Heart left ventricle (tissue), 16 donors: ENCODE measurements around the gene OPCML. TPM values are rescaled to one million over a fixed set of nuclear protein-coding genes. Genes with fewer than 3 reads are reported as not detected.

Experiments
- ATAC-seq, 4 donors: fragments of 200-7000 bp; cut with Tn5 transposase; one replicate each; pipeline ENCODE4 v1.9.1; 2020 to 2022; ENCODE audit warnings: moderate library complexity in 4 of 4, mild to moderate bottlenecking in 3 of 4, moderate number of reproducible peaks in 1 of 4
- DNase-seq, 5 donors: peaks; one replicate each; pipeline ENCODE4 v3.0.0-alpha.2; 2020
- H3K27ac ChIP-seq, 12 donors: fragments of 200-600 bp; sonication (generic) in 4 of 12; one replicate each; pipeline versions ENCODE4 v1.5.0 to v1.8.0; 2016 to 2022; ENCODE audit warnings: mild to moderate bottlenecking in 2 of 12
- H3K27me3 ChIP-seq, 9 donors: fragments of 200-600 bp; sonication (generic) in 2 of 9; one replicate each; pipeline versions ENCODE4 v1.5.1 to v1.8.0; 2016 to 2022; ENCODE audit warnings: mild to moderate bottlenecking in 3 of 9
- H3K36me3 ChIP-seq, 9 donors: fragments of 200-600 bp; sonication (generic) in 2 of 9; one replicate each; pipeline versions ENCODE4 v1.5.0 to v1.8.0; 2018 to 2022; ENCODE audit warnings: mild to moderate bottlenecking in 2 of 9
- H3K4me1 ChIP-seq, 12 donors: fragments of 200-600 bp; sonication (generic) in 4 of 12; one replicate each; pipeline versions ENCODE4 v1.5.0 to v1.8.0; 2016 to 2022; ENCODE audit warnings: mild to moderate bottlenecking in 3 of 12
- H3K4me3 ChIP-seq, 12 donors: fragments of 200-600 bp; sonication (generic) in 4 of 12; one replicate each; pipeline versions ENCODE4 v1.5.0 to v1.8.0; 2017 to 2022; ENCODE audit warnings: mild to moderate bottlenecking in 9 of 12, moderate library complexity in 4 of 12
- H3K9me3 ChIP-seq, 12 donors: fragments of 200-600 bp; sonication (generic) in 4 of 12; one replicate each; pipeline versions ENCODE4 v1.5.0 to v1.8.0; 2016 to 2022; ENCODE audit warnings: mild to moderate bottlenecking in 1 of 12
- POLR2A ChIP-seq, 2 donors: fragments of 450-650 bp; IDR thresholded peaks; one replicate each; pipeline ENCODE4 v1.6.1; 2017; ENCODE audit warnings: antibody characterized with exemption in 2 of 2, mild to moderate bottlenecking in 2 of 2, moderate library complexity in 2 of 2
- WGBS, 4 donors: extraction: QIAGEN DNeasy Blood & Tissue Kit in 2 of 4; methylation state at CpG; one replicate each; pipeline versions ENCODE4 v1.1.5 to v1.1.7; 2013 to 2018; 5-methylcytosine and 5-hydroxymethylcytosine counted together
- intact Hi-C, 10 donors: fragments of 100-400 bp; cut with DNase I; formaldehyde crosslinking; loops; one replicate each; pipeline versions ENCODE4 v1.11.1 to v1.14.2; 2022
- polyA plus RNA-seq, 2 donors: library from polyadenylated mRNA; stranded (reverse); fragments of 200-250 nt; gene quantifications; one replicate each; pipeline ENCODE4 v1.2.3, GENCODE V29; 2013
- total RNA-seq, 9 donors: library from RNA; depleted of rRNA in 2 of 9; stranded (reverse); fragments of >200 nt in 2 of 9; fragmentation: NEBNext Ultra II Directional in 3 of 9; extraction: Animal tissue kit (Norgen Biotek cat#: 25700) in 3 of 9; gene quantifications; one replicate each; pipeline versions ENCODE4 v1.1.0 to v1.2.4, GENCODE V29; 2016 to 2023
- TF ChIP-seq, protein P1 (sequence below), 12 donors: fragments of 200-600 bp; sonication (generic) in 4 of 12; IDR thresholded peaks; one replicate each; pipeline versions ENCODE4 v1.5.0 to v1.8.0; 2018 to 2022; ENCODE audit warnings: antibody characterized with exemption in 12 of 12, mild to moderate bottlenecking in 5 of 12
- donor health status: ischemic (EF 13 %, LVEDD 7.1; RV severe dilation, severe dysfunction).
- donor health status: healthy with polysubstance abuse.
- donor health status: DM: no; HTN: yes; CAD: no.
- donor health status: DM: no; HTN: no; CAD: no.
- donor health status: ischemic (EF 25% LVEDD 6.9; RV normal size, moderate dysfunction).
- donor health status: ischemic (EF 25% LVEDD 5.7; RV mildly dilated, moderate dysfunction).
- donor health status: healthy.
- donor health status: DM: yes; HTN: yes; CAD: no.
- donor health status: ischemic (EF 35%, LVEDD 5.7; RV mildly dilated, moderate dysfunction).
- donor health status: nonischemic (EF 11% LVEDD 7.7; RV severe dilation, severe dysfunction).
- donor health status: DM: yes; HTN: yes; CAD: no.
- donor health status: PGD.
- donor health status: ischemic (EF 29% LVEDD 5.4; RV normal size, mild dysfunction).
- donor health status: nonischemic (EF 23%, LVEDD 6.1; RV moderate dilation, normal function).

Gene OPCML
- total and polyA plus RNA-seq, 11 donors: 0.04 to 1.3 (median 0.23) TPM; not detected in 3

- Histone ChIP-seq H3K27me3 (peaks cover 0 to 3% (median 0%) of the 10 kb centered on the region in 9 donors), H3K27ac (no peak overlapping the region), H3K4me1 (no peaks in the 10 kb centered on the region), H3K36me3 (no peaks in the 10 kb centered on the region), H3K4me3 (no peak overlapping the region), H3K9me3 (no peaks in the 10 kb centered on the region)
- 89 to 93% (median 92%) methylated on average over 4 of the region's 4 CpGs for WGBS, 4 donors
- intact Hi-C loops: no loop called here
- ATAC-seq (no peak), DNase-seq (no peak)
- TF ChIP-seq, protein P1, sequence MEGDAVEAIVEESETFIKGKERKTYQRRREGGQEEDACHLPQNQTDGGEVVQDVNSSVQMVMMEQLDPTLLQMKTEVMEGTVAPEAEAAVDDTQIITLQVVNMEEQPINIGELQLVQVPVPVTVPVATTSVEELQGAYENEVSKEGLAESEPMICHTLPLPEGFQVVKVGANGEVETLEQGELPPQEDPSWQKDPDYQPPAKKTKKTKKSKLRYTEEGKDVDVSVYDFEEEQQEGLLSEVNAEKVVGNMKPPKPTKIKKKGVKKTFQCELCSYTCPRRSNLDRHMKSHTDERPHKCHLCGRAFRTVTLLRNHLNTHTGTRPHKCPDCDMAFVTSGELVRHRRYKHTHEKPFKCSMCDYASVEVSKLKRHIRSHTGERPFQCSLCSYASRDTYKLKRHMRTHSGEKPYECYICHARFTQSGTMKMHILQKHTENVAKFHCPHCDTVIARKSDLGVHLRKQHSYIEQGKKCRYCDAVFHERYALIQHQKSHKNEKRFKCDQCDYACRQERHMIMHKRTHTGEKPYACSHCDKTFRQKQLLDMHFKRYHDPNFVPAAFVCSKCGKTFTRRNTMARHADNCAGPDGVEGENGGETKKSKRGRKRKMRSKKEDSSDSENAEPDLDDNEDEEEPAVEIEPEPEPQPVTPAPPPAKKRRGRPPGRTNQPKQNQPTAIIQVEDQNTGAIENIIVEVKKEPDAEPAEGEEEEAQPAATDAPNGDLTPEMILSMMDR (IDR thresholded peaks at IDR 0.05): no peak
- no peak for TF ChIP-seq POLR2A (IDR thresholded peaks at IDR 0.05)
Observed at GRCh38 chr11:132636523-132636922, 895.8 kb downstream of the OPCML start.

- WGBS, 4 donors: 30 to 40% (median 31%) methylated on average over 9 of the region's 9 CpGs
- Histone ChIP-seq H3K4me1 (no peaks in the 10 kb centered on the region), H3K4me3 (no peak overlapping the region), H3K9me3 (peaks cover 0 to 10% (median 0%) of the 10 kb centered on the region in 12 donors), H3K27ac (no peak overlapping the region), H3K27me3 (peaks cover 0 to 1% (median 0%) of the 10 kb centered on the region in 9 donors), H3K36me3 (no peaks in the 10 kb centered on the region)
- intact Hi-C loops: no loop called here
- TF ChIP-seq, protein P1 (IDR thresholded peaks at IDR 0.05): no peak
- no peak for TF ChIP-seq POLR2A (IDR thresholded peaks at IDR 0.05)
- DNase-seq (peak in 1 of 5 donors; percentile 30), ATAC-seq (peak in 3 of 4 donors; percentile 34 to 57 (median 49))
Observed at GRCh38 chr11:132632641-132633124, 899.6 kb downstream of the OPCML start.

- no peak for DNase-seq
- TF ChIP-seq, protein P1 (IDR thresholded peaks at IDR 0.05): no peak
- no peak for TF ChIP-seq POLR2A (IDR thresholded peaks at IDR 0.05)
- Histone ChIP-seq H3K36me3 (no peaks in the 10 kb centered on the region), H3K27me3 (no peaks in the 10 kb centered on the region), H3K27ac (no peak overlapping the region), H3K9me3 (peaks cover 0 to 10% (median 0%) of the 10 kb centered on the region in 12 donors), H3K4me3 (no peak overlapping the region), H3K4me1 (no peaks in the 10 kb centered on the region)
- whole genome bisulfite sequencing, 4 donors: 74 to 86% (median 82%) methylated on average over 4 of the region's 4 CpGs
- no peak for ATAC-seq
- intact Hi-C loops: no loop called here
Observed at GRCh38 chr11:132631989-132632388, 900.3 kb downstream of the OPCML start.

- Histone ChIP-seq H3K27me3 (no peaks in the 10 kb centered on the region), H3K27ac (no peak overlapping the region), H3K4me3 (no peak overlapping the region), H3K36me3 (no peaks in the 10 kb centered on the region), H3K4me1 (no peaks in the 10 kb centered on the region), H3K9me3 (peaks cover 0 to 10% (median 0%) of the 10 kb centered on the region in 12 donors)
- intact Hi-C loops: no loop called here
- ATAC-seq (no peak), DNase-seq (no peak)
- TF ChIP-seq POLR2A (IDR thresholded peaks at IDR 0.05): no peak
- TF ChIP-seq, protein P1 (IDR thresholded peaks at IDR 0.05): no peak
- WGBS, 4 donors: 92 to 95% (median 94%) methylated on average over 3 of the region's 3 CpGs
Observed at GRCh38 chr11:132627981-132628380, 904.3 kb downstream of the OPCML start.
